RWPE2 (cell line): ENCODE measurements around the gene KRTAP6-2.
A peak's percentile ranks its signal among the peaks of the same experiment; 100 is the strongest.

Experiments
- ATAC-seq: fragments of 200-7000 bp; cut with Tn5 transposase; 3 replicates; pipeline ENCODE4 v1.9.1; 2021; ENCODE audit warnings: low read depth
- DNase-seq: peaks from one replicate; pipeline ENCODE4 v3.0.0-alpha.2; 2020; ENCODE audit warnings: low spot score
- H3K27ac ChIP-seq: fragments of 450-650 bp; 2 replicates; pipeline ENCODE4 v1.5.1; 2017; ENCODE audit warnings: mild to moderate bottlenecking; ENCODE audit not compliant: poor library complexity, severe bottlenecking
- H3K27me3 ChIP-seq: fragments of 250-450 bp; sonication (Bioruptor Pico); 2 replicates; pipeline ENCODE4 v1.5.1; 2021; ENCODE audit warnings: mild to moderate bottlenecking, moderate library complexity; ENCODE audit not compliant: insufficient read depth, poor library complexity, severe bottlenecking
- H3K36me3 ChIP-seq: fragments of 250-450 bp; sonication (Bioruptor Pico); 2 replicates; pipeline ENCODE4 v1.5.1; 2020; ENCODE audit warnings: low read depth, mild to moderate bottlenecking, moderate library complexity
- H3K4me1 ChIP-seq: fragments of 250-450 bp; sonication (Bioruptor Pico); 2 replicates; pipeline ENCODE4 v1.5.1; 2021; ENCODE audit warnings: mild to moderate bottlenecking, moderate library complexity; ENCODE audit not compliant: insufficient read depth, poor library complexity, severe bottlenecking
- H3K4me3 ChIP-seq: fragments of 250-450 bp; sonication (Bioruptor Pico); 2 replicates; pipeline ENCODE4 v1.5.1; 2021; ENCODE audit warnings: mild to moderate bottlenecking, moderate library complexity; ENCODE audit not compliant: severe bottlenecking
- H3K9me3 ChIP-seq: fragments of 250-450 bp; sonication (Bioruptor Pico); 2 replicates; pipeline ENCODE4 v1.5.1; 2021; ENCODE audit warnings: mild to moderate bottlenecking, moderate library complexity; ENCODE audit not compliant: severe bottlenecking
- TF ChIP-seq, protein P1 (sequence below): fragments of 450-650 bp; IDR thresholded peaks from one replicate; pipeline ENCODE4 v1.5.1; 2017; ENCODE audit warnings: mild to moderate bottlenecking, moderate library complexity; ENCODE audit not compliant: poor library complexity, severe bottlenecking

KRTAP6-2 gene

DNA sequence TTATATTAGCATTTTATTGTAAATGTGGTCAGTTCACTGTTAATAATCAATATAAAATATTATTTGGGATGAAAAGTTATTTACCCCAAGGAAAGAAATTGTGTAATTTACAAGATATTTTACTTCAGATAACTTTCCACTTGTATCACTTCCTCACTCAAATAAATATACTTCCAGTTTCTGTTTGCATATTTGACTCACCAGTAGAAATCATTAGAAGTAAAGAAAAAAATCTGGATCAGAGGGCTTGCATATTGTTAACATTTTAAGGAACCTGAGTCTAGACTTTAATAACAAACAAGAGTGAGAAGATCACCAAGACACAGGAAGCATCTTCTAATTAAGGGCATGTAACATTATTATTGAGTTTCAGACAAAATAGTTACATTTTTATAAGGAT lies 21.4 kb upstream of the KRTAP6-2 start:
- DNase-seq: no peak
- Histone ChIP-seq H3K27ac (peak overlapping the region; percentile 86), H3K4me3 (no peak overlapping the region), H3K27me3 (no peaks in the 10 kb centered on the region), H3K4me1 (peaks cover 23% of the 10 kb centered on the region), H3K36me3 (no peaks in the 10 kb centered on the region), H3K9me3 (no peaks in the 10 kb centered on the region)
- ATAC-seq: no peak
- TF ChIP-seq, protein P1, sequence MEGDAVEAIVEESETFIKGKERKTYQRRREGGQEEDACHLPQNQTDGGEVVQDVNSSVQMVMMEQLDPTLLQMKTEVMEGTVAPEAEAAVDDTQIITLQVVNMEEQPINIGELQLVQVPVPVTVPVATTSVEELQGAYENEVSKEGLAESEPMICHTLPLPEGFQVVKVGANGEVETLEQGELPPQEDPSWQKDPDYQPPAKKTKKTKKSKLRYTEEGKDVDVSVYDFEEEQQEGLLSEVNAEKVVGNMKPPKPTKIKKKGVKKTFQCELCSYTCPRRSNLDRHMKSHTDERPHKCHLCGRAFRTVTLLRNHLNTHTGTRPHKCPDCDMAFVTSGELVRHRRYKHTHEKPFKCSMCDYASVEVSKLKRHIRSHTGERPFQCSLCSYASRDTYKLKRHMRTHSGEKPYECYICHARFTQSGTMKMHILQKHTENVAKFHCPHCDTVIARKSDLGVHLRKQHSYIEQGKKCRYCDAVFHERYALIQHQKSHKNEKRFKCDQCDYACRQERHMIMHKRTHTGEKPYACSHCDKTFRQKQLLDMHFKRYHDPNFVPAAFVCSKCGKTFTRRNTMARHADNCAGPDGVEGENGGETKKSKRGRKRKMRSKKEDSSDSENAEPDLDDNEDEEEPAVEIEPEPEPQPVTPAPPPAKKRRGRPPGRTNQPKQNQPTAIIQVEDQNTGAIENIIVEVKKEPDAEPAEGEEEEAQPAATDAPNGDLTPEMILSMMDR: no peak

- no peak within 1 kb of the TSS for H3K27ac ChIP-seq
- DNase-seq (no peak), ATAC-seq (no peak)
- peaks cover 10% of the 10 kb centered on the region for H3K4me1 ChIP-seq
- no peaks in the 10 kb centered on the region for H3K36me3 ChIP-seq
- no peaks in the 10 kb centered on the region for H3K27me3 ChIP-seq
- H3K9me3 ChIP-seq: no peaks in the 10 kb centered on the region
- H3K4me3 ChIP-seq: no peak within 1 kb of the TSS
- TF ChIP-seq, protein P1: no peak
Measured at GRCh38 chr21:30616125-30616524, 17.4 kb upstream of the KRTAP6-2 start, which contains the start of gene KRTAP20-1. Gene KRTAP20-1, plus strand, starts transcription at chr21:30616425. Its CDS starts 30 bp downstream, at chr21:30616455.

DNA sequence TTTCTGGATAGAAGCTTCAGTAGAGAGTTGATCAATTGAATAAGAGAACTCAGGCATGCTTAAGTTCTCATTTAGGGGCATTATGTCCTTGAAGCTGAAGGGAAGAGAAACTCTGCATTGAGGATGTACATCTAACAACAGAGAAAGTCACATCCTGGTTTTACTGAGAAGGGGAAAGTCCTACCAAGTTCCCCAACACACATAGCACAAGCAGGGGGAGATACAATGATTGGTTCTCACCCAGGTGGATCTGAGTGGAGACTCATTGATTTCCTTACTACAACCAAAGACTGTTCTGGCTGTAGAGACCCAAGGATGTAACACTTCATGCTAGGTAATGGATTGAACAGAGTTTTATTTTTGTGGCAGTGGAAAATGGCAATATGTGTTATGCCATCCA lies 16.5 kb upstream of the KRTAP6-2 start:
- no peaks in the 10 kb centered on the region for H3K36me3 ChIP-seq
- no peaks in the 10 kb centered on the region for H3K9me3 ChIP-seq
- H3K4me1 ChIP-seq: peaks cover 6% of the 10 kb centered on the region
- DNase-seq (no peak), ATAC-seq (no peak)
- H3K27ac ChIP-seq: no peak overlapping the region
- H3K4me3 ChIP-seq: no peak overlapping the region
- no peaks in the 10 kb centered on the region for H3K27me3 ChIP-seq
- TF ChIP-seq, protein P1: no peak

DNA sequence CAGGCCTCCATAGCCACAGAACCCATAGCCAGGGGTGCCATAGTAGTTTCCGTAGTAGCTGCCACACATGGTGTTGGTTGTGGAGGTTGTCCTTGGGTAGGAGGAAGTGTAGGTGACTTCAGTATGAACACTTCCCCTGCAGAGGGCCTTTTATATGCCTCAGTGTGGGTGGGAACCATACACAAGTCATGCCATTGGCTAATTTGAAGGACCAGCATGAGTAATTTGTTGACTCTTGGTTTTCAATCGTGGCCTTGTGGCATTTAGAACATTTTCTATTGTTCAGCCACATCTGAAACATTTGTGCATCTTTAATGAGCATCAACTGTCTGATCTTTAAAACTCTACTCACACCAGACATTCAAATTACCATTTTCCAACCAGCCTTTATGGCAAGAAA lies 15.1 kb upstream of the KRTAP6-2 start, which contains the start of gene KRTAP6-1:
Gene KRTAP6-1 (minus strand): TSS at position 95 of the 400 bp plus-strand sequence. CDS start 26 bp downstream, at position 69.
- Histone ChIP-seq H3K9me3 (no peaks in the 10 kb centered on the region), H3K4me3 (no peak within 1 kb of the TSS), H3K27ac (no peak within 1 kb of the TSS), H3K27me3 (no peaks in the 10 kb centered on the region), H3K36me3 (no peaks in the 10 kb centered on the region), H3K4me1 (no peaks in the 10 kb centered on the region)
- no peak for ATAC-seq
- TF ChIP-seq, protein P1: no peak
- no peak for DNase-seq

GRCh38 chr21:30612132-30612531 lies 13.4 kb upstream of the KRTAP6-2 start:
- Histone ChIP-seq H3K4me3 (no peak overlapping the region), H3K27ac (no peak overlapping the region), H3K27me3 (no peaks in the 10 kb centered on the region), H3K4me1 (no peaks in the 10 kb centered on the region), H3K36me3 (no peaks in the 10 kb centered on the region), H3K9me3 (no peaks in the 10 kb centered on the region)
- DNase-seq (no peak), ATAC-seq (no peak)
- TF ChIP-seq, protein P1: no peak
